GM21367 (cell line): ENCODE results near the gene CCDC102B.
"Not testable (repeated sequence)": the region's sequence is repeated elsewhere in the genome, so short reads cannot be mapped to it uniquely, and the experiment has no call there.

Experiments used
- ATAC-seq: cut with Tn5 transposase; IDR thresholded peaks from one replicate; pipeline ENCODE4 v1.9.1; 2021; ENCODE audit not compliant: unreplicated experiment

Gene CCDC102B

GRCh38 chr18:68897286-68897685, 99.4 kb downstream of the CCDC102B start:
- ATAC-seq: no peak

DNA sequence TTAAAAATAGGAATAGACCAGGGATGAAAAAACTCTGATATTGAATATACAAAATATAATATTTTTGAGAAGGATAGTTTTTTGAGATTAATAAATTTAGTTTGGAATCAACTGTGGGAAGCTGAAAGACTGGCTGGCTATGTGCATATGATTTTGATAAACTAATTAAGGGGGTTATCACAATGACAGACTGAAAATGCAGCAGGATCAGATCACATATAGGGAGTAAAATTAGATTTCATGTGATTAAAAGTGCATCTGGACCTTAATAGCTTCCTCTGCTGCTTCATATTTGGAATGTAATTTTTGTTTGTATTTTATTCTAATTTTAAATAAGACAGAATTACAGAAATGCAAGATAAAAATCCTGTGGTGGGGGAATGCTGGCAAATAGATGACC, 111.7 kb downstream of the CCDC102B start:
- no peak for ATAC-seq

DNA sequence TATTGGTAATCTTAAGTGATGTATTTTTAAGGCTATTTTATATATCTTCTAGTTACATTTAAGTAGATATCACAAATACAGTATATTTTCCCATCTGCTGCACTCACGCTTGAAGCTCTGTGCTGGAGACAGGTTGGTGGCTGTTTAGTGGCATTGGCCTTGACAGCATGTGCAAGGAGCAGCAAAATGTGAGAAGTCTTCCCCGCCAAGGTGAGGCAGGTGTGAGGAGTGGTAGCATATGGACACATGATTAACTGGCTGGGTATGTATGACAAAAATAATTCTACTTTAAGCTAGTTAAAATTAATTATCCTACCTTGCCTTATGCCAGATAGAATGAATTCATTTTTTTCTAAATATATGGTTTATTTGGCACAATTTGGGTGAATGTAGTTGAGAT, 117.2 kb downstream of the CCDC102B start:
- ATAC-seq: no peak

DNA sequence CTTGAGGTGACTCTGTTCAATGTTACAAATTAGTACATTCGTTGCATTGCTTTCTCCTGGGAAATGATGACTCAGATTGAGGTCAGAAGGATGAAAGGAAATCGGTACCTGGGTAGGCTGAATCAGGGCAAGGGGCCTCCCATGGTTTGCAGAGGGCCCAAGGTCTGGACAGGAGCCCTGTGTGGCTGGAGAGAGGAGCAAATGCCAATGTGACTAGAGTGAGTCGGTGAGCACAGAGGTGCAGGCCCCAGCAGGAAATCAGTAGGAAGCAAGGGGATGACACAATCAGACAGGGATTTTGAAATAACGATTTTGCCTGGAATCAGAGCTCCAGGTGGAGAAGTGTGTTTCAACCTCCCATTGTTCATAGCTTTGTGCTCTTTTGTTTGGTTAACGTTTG, 118.9 kb downstream of the CCDC102B start:
- ATAC-seq: no peak

DNA sequence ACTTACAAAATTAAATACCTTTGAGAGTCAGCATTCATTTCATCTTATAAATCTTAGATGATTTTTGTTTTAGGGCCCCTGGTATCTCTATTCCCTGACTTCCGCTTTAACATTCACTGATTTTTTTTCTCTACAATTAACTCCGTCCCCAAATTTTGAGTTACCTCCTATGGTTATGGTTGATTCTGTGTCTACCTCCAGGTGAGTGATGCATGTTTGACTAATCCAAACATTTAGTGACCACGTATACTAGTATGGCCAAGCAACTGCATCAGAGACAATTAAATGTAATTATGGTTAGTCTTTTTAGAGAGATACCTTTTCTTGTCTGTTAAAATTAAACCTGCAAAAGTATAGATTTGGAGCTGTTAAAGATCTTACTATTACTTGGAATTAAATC, 120.3 kb downstream of the CCDC102B start:
- ATAC-seq: no peak

- no peak for ATAC-seq
Observed at GRCh38 chr18:68919900-68920299, 122.0 kb downstream of the CCDC102B start.

- ATAC-seq: no peak
Observed at GRCh38 chr18:68922392-68922791, 124.5 kb downstream of the CCDC102B start.

DNA sequence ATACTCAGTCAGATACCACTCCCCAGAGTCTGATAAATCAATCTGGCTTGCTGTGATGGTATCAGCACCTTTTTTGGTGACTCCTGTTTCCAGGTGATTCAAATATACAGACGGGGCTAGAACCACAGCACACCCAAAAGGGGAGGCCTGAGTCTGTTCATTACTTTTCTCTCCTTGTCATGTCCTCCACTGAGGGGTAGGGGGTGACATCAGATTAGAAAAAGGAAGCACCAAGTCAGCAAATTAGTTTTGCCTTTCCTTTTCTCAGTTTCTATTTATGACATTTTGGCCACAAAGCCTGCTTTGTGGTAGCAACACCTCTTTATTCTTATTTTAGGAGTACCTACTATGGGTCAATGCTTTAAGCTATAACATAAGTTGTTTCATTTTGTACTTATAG, 127.4 kb downstream of the CCDC102B start:
- ATAC-seq: peak; percentile 85

DNA sequence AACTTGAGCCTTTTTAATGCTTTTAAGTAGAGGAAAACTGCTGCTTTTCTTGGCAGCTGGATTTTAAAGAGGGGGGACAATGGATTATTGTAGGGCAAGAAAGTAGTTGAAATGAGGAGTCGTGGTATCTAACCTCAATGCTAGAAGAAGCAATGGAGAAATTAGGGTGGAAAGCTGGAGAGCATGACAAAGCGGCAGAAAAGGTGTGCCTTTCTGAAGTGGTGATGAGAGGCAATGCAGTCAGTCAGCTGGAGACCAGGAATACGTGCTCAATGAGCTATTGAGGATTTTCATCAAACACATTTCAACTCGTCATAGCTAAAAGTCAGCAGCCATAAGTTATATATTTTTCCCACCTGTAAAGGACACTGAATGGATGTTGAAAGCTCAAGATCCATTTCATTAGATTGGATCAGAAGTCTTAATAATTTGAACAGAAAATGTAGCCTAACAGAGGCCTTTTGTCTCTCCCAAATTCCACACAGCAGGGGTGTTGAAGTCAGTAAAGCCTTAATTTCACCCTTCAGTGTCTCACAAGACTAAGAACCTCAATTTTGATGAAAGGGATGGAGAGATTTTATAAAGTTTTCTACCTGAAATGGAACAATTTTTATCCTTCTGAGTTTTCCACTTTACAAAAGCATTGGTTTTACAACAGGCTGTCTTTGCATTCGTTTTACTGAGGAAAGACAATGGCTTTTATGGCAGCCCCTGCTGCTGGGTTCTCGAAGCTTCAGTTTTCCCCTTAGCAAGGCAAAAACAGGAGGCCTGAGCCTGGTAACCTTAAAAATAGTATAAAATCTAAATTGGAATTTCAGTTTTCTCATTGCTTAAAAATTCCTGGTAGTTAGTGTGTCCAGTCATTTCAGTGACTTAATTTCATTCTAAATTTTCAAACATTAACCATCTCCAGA, 131.1 kb downstream of the CCDC102B start:
- no peak for ATAC-seq

GRCh38 chr18:68935686-68936085, 137.8 kb downstream of the CCDC102B start:
- no peak for ATAC-seq

DNA sequence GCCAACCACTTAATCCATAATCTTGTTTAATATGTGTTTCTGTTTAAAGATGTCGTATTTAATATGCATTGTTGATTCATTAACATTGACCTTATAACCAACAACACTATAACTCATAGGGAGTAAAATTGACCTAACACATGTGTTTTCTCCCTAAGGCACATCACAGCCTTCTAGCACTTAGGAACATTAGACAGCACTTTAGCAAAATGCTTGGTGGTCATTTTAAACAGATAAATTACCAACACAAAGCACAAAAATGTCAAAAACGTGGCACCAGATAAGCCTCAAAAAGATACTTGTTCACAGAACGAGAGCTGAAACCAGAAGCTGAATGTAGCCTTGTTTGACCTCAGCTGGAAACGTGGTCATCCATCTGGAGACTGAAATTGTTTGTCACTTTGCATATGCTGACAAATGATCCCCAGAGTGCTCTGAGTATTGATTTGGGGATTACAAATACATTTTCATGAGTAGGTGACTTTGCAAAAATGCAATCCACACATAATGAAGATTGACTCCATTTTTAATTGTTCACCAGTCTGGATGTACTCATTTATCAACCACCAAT, 139.2 kb downstream of the CCDC102B start:
- ATAC-seq: peak; percentile 59

DNA sequence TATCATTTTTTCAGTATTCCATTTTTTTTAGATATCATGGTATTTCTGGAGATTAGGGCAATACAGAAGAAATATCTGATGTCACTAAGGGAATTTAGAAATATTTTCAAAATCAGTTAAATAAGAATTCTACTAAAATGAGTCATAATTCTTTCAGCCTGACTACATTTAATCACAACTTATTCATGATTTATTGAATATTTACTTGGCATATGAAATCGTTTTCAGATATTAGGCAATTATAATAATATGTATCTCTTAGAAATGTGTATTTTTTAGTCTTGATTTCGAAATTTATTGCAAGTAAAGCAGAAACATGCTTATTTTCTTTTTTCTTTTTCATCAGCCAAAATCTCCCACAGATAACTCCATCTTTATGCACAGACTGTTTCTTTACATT, 142.2 kb downstream of the CCDC102B start:
- no peak for ATAC-seq

DNA sequence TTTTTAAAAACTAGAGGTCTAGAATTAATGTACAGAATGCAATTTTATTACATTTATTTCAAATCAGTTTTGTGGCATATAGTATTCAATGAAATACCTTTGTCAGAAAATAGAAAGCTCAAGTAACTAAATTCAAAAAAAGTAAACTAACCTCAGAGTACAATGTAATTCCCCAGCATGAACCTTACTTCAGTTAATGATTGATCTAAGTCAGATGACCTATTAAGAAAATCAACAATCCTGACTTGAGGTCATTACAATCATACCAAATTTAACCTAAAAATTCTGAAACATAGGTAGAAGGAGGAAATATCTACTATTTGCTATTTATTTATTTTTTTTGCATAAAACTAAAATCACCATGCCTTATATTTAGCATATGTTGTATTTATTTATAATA, 142.9 kb downstream of the CCDC102B start:
- ATAC-seq: no peak

GRCh38 chr18:68942230-68942629, 144.3 kb downstream of the CCDC102B start:
- ATAC-seq: no peak

- ATAC-seq: not testable (repeated sequence)
Observed at GRCh38 chr18:68943861-68944260, 146.0 kb downstream of the CCDC102B start.

- ATAC-seq: no peak
Observed at GRCh38 chr18:68944330-68944729, 146.4 kb downstream of the CCDC102B start.

GRCh38 chr18:68944826-68945225, 146.9 kb downstream of the CCDC102B start:
- no peak for ATAC-seq

GRCh38 chr18:68948622-68949021, 150.7 kb downstream of the CCDC102B start:
- no peak for ATAC-seq

- no peak for ATAC-seq
Observed at GRCh38 chr18:68954738-68955137, 156.9 kb downstream of the CCDC102B start.

GRCh38 chr18:68956650-68957049, 158.8 kb downstream of the CCDC102B start:
- ATAC-seq: no peak

- no peak for ATAC-seq
Observed at GRCh38 chr18:68960355-68960754, 162.5 kb downstream of the CCDC102B start.

GRCh38 chr18:68962623-68963022, 164.7 kb downstream of the CCDC102B start:
- no peak for ATAC-seq

DNA sequence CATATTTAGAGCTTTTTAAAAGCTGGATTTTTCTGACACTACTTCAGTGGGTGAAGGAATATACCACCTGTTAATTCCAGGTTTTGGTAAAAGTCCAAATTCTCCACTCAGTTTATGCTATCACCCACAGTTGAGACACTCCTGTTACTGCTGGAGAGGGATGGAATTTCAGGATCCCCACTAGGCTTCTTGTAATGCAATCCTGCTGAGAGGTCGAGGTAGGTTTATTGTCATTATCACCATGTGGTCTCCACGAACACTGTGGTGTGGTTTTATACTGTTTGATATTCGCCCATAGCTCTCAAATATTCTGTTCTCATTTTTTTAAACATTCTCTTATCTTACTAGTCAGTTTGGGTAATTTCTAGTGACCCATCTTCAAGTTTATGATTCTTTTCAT, 167.9 kb downstream of the CCDC102B start:
- ATAC-seq: no peak
